Ishikawa (cell line): ENCODE data around the gene SOWAHB.

ENCODE experiments used
- REST ChIP-seq: IDR thresholded peaks from 2 replicates; pipeline ENCODE4 v1.6.1; 2012; ENCODE audit warnings: low read depth, mild to moderate bottlenecking
- TAF1 ChIP-seq: IDR thresholded peaks from 2 replicates; pipeline ENCODE4 v1.6.1; 2012; ENCODE audit warnings: low read depth, mild to moderate bottlenecking

- TF ChIP-seq TAF1: no peak
- no peak for TF ChIP-seq REST
Observed at GRCh38 chr4:76898385-76898692, 395 bp upstream of the SOWAHB start.
